CD4-positive, alpha-beta T cell treated with Interferon alpha-2 for 1 hour (primary cell): ENCODE data around the gene ROR1.
"Not testable (repeated sequence)": the region's sequence is repeated elsewhere in the genome, so short reads cannot be mapped to it uniquely, and the experiment has no call there.

Source experiments
- DNase-seq, 2 donors: peaks; one replicate each; pipeline ENCODE4 v3.0.0-alpha.2; 2020 to 2022

ROR1 gene

DNA sequence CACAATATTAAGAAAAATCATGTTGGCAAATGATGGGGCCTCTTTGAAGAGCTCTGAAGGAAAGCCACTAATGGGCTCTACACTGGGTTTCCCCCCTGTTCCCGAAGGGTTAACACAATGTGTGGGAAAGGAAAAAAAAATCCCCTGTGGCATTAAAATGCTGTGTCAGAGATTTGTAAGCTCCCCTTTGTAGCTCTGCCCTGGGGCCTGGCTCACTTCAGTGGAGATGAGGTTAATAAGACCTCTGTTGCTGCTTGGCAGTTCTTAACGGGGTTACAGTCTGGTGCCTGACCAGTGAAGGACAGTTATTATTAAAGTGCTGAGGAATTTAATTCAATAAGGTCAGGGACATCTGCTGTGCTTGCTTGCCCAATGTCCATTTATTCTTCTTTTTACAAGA, 299.9 kb downstream of the ROR1 start:
- no peak for DNase-seq

DNA sequence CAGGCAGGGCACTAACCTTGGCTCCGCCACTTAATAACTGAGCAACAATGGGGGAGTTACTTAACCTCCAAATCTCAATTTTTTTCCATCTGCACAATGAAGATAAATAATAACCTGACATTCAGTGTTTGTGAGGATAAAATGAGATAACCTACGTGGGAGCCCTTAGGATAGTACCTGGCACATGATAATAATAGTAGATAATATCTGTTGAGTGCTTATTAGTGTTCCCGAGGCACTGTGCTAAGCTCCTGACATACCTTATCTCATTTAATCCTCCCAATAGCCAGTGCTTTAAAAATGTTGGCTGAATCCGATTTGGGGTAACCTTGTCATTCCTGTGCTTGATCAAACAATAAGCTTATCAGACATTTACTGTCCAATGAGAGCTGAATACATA, 300.9 kb downstream of the ROR1 start:
- DNase-seq: no peak

DNA sequence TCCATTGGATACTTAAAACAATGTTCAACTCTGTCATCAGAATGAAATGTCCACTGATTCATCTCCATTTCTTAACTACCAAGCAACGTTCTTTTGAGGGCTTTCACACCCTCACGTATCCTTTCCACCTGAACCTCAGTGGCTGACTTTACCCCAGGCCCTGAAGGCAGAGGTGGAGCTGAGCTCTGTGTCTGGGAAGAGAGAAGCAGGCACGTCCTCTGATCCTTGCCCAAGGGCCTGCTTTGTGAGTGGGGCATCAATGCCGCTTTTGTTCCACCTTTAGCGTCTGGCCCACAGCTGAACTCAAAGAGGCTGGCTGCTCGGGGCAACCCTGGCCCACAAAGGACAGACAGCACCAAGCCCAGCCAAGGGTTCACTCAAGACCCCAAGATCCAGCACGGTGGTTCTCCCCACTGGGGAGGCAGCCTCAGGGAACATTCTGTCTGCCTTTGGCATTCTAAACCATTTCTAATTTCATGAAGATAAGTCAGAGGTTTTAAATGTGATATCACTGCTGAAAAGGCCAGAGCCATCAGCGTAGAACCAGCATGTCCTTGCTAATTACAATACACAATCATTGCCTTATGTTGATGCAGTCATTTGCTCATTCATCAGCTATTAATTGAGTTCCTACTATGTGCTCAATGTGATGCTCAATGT, 303.6 kb downstream of the ROR1 start:
- DNase-seq: no peak

DNA sequence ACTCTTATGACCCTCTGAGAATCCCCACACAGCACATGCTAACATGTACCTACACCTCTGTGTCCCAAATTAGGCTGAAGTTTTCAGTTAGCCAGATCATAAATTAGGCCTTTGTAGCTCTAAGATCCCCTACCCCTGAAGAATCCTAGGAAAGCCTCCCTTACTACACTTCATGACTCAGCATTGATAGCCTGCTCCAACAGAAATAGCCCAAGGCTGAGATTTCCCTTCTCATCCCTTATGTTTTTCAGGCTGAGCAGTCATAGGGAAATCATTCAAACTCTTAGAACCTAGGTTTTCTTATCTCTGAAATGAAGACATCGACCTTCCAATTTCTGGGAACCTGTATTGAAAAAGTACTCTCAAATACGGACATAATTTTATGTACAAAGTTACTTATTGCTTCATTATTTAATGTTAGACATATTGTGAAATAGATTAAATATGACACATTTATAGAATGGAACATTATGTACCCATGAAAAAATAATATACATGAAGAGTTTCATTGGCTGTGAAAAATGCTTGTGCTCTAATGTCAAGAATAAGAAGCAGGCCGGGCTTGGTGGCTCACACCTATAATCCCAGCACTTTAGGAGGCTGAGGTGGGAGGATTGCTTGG, 307.2 kb downstream of the ROR1 start:
- no peak for DNase-seq

DNA sequence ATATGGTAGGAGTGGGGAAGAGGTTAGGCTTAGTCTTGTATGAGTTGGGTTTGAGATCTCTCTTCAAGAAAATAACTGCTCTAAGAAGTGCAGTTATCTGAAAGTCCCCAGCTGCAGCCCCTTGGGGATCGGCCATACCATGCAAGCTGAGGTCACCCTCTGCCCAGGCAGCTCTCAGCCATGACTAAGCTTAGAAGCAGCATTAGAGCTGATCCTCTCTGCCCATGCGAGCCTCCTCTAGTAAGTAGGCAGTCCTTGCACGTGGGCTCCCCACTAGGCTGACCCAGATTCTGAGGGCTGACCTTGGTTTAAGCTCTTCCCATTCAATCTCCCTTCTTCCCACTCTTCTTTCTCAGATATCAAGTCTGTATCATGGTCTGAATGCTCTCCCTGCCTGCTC, 308.6 kb downstream of the ROR1 start:
- no peak for DNase-seq

DNA sequence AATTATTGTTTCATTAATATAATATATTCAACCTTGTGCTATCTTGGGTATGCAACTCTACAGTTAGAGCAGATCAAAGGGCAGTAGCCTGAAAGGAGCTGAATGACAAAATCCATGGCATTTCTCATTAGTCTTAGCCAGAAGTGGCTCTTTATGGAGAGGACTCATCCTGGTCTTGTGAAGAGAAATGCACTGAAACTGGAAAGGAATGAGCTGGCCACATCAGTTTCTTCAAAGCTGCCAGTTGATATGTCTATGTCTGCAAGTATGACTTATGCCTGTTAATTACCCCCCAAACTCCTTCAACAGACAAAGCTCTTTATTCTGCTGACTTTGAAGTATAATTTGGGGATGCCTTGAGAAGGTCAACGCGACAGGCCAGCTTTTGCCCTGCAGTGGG, 310.6 kb downstream of the ROR1 start:
- no peak for DNase-seq

DNA sequence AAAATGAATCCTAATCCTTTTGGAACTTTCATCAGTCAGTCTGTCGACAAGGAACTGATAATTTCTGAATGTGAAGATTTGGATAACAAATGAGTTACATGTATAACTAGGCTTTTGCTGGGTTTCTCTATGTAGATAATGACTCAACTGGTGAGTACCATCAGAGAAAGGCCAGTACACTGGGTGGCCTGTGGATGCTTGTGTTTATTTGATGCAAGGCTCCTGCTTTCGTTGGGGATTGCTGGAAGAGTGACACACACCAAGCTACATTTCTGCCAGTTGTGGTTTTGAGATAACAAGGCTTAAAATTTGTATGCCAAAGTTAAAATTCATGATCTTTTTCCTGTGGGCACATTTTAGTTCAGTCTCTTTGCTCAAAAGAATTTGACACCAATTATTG, 314.0 kb downstream of the ROR1 start:
- DNase-seq: no peak

DNA sequence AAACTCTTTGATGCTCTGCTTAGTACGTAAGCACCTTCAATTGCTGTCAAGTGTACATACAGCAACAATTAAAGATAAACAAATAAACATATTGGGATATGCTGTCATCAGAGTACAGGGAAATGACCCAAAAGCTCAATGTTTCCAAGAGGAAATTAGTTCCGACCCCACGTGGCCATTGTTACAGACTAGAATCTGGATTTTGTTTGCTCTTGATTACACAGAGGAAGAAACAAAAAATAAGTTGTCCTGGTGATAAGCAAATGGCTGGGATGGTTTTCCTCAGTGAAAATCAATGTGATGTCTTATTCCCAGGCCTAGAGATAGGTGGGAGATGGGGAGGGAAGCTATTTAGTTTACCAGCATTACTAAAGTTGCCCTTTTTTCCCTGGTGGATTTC, 316.6 kb downstream of the ROR1 start:
- no peak for DNase-seq

DNA sequence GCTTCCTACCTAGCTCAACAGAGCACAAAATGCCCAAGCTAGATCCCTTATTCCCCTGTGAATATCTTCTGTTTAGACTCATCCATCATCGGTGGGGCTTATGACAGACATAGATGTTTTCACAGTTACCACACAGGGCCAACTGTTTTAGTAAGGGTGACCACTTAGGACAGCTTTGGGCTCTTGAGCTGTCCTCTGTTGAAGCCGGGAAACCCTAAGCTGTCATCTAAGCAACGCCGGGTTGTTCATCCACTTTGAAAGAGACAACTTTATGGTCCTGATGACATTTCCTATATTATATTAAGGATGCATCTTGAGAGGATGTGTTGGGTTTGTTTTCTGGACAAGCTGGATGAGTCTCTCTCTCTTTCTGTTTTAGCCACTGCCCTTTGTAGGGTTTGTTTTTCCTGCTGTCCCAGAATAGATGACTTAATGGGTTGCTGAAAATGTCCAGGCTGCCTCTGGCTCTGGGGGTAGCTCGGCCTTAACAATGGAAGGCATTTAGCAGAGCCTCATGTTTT, 319.1 kb downstream of the ROR1 start:
- DNase-seq: no peak

DNA sequence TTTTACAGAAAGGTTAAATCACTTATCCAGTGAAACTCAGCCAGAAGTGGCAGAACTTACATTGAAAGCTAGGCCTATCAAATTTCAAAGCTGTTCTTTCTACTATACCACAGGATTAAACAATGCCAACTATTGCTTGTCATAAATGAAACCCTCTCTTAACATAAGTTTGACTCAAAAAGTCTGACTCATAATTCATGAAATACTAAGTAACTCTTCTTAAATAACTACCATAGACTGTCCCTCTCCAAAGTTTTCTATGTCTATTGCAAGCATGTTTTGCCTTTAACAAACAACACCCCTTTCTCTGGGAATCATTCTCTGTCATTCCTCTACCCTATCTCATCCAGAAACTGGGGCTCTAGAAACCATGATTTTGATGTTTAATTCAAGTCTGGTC, 320.1 kb downstream of the ROR1 start:
- no peak for DNase-seq

DNA sequence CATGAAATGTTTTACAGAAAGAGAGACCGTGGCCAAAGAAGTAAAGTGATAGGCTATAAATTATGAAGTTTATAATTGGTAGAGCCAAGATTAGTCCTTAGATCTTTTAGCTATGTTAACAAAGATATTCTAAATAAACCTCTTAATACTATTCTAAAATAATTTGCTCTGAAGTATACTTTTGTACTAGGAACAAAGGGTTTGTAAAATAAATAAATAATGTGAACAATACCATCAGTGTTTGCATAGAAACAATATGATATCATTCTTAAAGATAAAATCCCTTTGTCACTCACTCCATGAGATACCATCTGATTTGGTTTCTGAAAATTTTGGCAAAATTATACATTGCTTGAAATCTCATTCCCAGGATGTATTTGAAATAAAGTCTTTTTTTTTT, 322.0 kb downstream of the ROR1 start:
- DNase-seq: no peak

DNA sequence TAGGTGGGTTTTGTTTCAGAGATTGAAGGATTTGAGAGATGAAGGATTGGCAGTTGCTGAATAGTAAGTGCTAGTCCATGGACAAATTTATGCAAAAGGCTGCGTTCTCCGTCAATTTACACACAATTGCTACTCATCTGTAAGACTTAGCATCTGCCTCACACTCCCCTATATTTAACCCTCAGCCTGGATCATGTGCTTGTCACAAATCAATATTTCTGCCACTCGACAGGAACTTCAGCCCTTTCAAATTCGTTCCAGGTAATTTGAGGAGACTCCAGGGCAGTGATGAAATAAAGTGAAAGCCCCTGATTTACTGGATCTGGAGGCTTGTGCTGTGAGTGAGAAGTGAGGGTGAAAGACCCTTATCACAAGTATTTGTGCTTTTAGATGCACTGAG, 324.0 kb downstream of the ROR1 start:
- no peak for DNase-seq

DNA sequence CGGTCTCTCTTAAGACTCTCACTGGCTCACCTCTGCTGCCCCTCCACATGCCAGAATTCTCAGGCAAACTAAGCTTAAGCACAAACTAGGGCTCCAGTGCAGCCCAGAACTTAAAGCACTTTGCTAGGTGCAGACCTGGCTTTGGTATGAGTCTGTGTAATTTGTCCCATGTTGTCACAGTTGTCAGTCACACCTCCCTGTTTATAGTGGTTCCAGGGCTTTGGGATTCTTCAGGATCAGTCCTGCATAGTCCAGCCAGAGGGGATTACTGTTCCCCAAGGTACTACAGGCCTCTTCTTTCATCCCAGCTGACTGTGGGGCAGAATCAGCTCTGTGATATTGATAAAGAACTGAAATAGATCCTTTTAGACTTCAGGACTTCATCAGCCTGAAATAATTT, 324.6 kb downstream of the ROR1 start:
- DNase-seq: no peak

DNA sequence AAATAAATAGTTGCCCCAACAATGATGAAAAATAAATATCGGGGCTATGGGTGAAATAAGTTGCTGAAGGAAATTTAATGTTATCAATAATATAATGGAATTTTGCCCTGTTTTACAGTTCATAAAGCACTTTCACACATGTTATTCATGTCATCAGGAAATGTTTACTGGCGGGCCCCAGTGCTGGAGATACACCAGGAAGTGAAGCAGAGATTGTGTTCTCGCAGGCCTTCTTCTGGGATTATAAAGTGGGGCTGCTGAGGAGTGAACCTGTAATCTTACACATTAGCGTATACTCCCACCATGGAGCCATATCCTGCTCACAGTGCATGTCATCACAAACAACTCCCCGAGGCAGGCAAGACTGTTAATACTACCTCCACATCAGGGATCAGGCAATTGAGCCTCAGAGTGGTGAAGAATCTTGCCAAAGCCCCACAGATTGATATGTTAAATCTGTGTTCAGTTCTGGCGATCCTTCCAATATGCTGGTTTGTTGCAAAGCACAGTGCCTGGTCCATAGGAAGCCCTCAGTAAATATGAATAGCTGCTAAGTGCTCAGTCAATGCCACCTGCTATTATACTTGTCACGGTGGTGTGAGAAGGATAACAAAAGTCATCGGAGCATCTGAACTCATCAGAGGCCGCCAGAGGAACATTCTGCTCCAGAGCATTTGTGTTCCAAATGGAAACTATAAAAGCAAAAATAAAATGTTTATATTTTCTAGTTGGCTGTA, 325.2 kb downstream of the ROR1 start:
- DNase-seq: no peak

DNA sequence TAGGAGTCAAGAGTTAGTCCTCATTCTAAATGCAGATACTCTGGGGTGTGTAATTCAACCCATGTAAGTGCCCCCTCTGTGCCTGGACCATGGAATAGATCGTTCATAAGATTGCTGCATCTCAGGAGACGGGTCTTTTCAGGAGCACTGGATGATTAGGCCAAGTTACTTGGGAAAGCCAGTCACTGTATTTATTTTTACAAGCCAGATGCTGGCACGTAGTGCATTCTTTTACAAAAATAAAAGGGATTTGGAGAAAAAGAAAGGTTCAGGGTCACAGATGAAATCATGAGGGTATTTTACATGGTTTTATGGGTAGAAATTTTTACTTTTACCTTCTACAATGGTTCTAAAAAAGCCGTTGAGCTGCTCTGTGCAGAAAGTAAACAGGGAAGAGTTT, 327.0 kb downstream of the ROR1 start:
- DNase-seq: no peak

DNA sequence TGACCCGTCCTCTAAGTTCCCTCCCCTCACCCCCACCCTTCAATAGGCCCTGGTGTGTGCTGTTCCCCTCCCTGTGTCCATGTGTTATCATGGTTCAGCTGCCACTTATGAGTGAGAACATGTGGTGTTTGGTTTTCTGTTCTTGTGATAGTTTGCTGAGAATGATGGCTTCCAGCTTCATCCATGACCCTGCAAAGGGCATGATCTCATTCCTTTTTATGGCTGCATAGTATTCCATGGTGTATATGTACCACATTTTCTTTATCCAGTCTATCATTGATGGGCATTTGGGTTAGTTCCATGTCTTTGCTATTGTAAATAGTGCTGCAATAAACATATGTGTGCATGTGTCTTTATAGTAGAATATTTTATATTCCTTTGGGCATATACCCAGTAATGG, 330.8 kb downstream of the ROR1 start:
- DNase-seq: not testable (repeated sequence)

DNA sequence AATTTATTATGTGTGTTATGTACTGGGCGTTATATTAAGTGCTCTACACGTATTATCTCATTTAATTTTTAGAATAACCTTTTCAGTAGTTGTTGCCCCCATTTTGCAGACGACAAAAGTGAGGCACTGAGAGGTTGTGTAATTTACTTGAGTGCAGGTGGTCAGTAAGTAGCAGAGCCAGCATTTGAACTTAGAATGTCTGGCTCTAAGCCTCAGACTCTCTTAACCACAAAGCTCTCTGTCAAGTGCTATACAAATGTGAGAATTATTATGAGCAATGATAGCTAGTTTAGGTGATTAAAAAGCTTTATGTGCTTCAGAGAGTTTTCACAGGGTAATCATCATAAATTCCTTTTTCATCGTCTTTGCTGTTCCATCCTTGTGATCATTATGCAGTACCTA, 333.3 kb downstream of the ROR1 start:
- DNase-seq: no peak

DNA sequence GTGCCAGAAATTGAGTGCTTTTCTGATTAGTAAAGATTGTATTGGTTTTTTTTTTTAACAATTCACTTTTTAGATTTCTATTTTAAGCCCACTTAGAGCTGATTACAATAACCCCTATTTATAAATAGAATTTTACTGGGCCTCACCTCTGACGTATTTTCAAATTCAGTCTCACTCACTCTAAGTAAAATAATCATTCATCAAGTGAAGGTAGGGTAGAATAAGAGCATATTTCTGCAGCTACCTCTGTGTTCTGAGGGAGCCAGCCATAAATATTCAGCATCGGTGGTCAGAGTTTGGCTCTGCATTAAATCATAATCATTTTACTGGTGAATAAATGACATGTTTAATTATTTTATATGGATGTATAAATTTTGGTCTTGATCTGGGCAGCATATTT, 333.8 kb downstream of the ROR1 start:
- DNase-seq: no peak

DNA sequence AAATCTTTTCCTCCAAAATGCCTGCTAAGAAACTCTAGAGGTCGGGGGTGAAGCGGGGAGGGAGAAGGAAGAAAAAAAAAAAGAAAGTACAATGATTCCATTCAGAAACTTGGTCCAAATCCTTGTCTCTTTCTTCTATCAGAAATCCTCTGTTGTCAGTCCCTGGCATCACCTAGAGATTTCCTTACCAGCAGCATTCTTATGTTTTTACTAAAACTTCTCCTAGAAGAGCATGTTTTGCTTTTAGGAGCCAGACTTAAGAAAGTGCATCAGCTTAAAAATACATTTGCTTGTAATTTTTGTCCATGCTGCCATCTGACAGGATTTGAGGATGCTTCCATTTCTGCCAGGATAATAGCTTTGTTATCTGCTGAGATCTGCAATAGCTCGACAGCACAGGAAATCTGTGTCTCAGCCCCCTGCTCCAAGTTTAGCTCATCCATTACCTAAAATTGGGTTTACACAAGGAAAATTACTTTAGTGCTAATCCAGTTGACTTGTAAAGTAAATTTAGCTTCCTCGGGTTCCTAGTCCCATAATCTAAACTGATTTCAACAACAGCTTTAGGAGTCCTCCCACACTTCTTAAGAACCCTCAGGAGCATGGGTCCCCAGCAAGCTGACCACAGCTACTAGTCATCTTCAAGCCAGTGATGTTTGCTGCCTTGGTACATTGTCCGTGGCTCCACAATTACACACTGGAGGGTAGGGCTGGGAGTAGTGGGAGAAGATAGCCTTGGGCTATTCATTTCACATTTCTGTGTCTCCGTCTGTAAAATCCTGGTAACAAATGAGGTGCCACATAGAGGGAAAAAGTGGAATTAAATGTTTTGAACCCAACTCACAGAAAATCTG, 337.3 kb downstream of the ROR1 start:
- no peak for DNase-seq

DNA sequence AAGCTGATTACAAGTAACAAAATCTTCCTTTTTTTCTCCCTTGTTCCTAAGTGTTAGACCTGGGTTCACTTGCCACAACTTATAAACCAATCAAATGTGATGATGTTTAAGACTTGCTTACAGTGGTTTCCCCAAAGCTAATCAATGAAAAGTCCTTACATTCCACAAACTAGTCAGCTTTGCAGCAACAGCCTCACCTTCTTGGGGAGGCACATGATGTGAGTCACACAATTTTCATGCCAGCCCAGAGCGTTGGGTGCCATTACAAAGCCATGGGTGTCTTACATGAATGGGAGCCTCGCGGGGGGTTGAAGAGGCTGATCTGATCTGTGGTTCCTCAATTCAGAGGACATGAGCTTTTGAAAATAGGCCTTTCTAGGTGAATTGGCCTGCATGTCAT, 338.0 kb downstream of the ROR1 start:
- no peak for DNase-seq

DNA sequence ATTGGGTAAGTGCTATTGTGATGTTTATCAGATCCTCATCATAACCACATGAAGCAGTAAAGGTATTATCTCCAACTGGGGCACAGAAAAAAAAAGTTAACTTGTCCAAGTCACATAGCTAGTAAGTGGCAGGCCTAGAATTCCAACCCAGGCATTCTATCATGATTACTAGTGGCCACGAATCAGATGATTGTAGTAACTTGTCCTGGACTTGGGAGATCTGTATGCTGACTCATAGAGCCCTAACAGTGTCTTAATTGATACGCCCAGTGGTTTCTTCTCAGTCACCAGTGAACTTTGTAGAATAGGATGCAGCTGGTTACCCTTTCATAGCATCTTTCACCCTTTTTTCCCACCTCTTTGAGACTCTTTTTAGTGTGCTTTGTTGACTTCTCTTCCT, 338.5 kb downstream of the ROR1 start:
- DNase-seq: no peak

DNA sequence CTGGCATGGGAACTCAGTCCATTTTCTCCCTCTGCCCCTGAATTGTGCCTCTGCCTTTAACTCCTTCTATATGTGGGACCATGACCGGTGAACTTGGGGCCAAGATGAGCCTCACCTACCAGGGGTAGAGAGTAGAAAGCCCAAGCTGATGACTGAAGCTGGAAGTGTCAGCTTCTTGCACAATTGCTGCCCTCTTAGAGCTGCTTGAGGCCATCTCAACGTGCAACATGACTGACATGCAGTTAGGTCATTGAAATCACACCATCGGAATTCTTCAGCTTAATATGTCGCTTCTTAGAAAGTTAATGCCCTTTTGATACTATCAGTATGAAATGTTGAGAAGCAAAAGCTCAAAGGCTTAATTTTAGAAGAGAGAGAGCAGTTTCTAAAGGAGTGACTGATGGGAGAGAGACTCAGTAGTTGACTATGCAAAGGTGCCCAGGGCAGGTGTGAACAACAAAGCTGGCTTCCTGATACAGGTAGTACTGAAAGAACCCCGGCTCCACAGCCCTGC, 340.3 kb downstream of the ROR1 start:
- DNase-seq: no peak

DNA sequence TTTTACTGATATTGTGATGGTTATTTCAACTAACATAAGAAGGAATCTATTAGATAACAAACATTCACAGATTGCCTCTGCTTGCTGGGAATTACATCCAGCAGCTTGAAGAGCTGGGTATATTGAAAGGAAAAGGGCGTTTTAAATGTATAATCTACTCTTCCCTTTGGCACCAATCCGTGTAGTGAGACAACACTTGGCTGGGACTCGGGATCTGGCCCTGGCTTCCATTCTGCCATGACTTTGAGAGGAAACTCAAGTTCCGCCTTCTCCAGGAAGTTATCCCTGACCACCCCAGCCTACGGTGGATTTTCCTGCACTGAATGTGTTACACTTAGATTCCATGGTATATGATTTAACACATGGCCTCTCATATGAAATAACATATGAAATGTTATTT, 342.7 kb downstream of the ROR1 start:
- DNase-seq: no peak
